NCI-H146 treated with DMSO at 0.1 percent for 48 hours (cell line): Measurements from ENCODE around the gene OCA2.
"Not testable (repeated sequence)": the region's sequence is repeated elsewhere in the genome, so short reads cannot be mapped to it uniquely, and the experiment has no call there.

ENCODE experiments used
- DNase-seq: peaks from one replicate; lab custom pipeline; 2025; ENCODE audit not compliant: unreplicated experiment; lab: John Stamatoyannopoulos, UW

The OCA2 gene

DNA sequence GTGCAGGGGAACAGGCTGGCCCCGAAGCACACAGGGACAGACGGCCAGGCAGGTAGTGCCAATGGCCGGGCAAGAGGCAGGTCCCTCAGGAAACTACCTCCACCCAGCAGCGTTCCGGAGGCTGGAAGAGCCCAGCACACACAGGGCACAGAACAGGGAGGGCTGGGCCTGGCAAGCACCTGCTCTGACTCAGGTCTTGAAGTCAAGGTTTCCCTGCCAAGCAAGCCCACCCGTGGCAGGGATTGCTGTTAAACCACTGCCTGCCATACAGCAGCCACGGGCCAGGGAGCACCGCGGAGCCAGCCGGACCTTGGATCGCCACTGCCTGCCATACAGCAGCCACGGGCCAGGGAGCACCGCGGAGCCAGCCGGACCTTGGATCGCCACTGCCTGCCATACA is 22.5 kb upstream of the OCA2 start:
- DNase-seq = not testable (repeated sequence)

DNA sequence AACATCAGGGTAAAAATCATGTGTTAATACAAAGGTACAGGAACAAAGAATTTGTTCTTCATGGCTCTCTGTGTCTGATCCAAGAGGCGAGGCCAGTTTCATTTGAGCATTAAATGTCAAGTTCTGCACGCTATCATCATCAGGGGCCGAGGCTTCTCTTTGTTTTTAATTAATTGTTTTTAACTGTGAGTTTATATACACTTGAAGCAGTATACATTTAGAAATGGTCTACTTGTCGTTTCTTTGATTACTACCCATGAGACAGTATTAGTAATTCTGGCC is 21.2 kb upstream of the OCA2 start:
- DNase-seq = no peak

GRCh38 chr15:28118531-28118930 is 19.4 kb upstream of the OCA2 start:
- no peak for DNase-seq

DNA sequence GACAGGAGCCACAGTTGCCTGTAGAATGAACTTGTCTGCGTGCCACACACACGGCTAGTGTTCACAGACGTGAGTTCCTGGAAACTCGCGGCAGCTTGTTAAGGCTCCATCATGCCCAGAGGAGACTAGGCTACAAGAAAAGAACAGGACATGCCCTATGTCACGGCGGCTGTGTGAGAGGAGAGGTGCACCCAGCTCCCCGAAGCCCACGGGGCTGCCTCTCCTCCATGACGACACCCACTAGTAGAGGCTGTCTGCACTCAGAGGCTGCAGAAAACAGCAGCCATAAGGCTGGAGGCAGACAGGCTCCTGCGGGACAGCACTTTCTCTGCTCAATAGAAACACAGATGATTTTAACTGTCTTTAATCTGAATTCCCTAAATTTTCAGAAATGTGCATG is 19.0 kb upstream of the OCA2 start:
- no peak for DNase-seq

- no peak for DNase-seq
Observed at GRCh38 chr15:28117432-28117990, 18.4 kb upstream of the OCA2 start.

- DNase-seq = no peak
Observed at GRCh38 chr15:28116521-28117431, 17.7 kb upstream of the OCA2 start.

GRCh38 chr15:28115871-28116270 is 16.8 kb upstream of the OCA2 start:
- DNase-seq = no peak

- no peak for DNase-seq
Observed at GRCh38 chr15:28114721-28115622, 15.9 kb upstream of the OCA2 start.

DNA sequence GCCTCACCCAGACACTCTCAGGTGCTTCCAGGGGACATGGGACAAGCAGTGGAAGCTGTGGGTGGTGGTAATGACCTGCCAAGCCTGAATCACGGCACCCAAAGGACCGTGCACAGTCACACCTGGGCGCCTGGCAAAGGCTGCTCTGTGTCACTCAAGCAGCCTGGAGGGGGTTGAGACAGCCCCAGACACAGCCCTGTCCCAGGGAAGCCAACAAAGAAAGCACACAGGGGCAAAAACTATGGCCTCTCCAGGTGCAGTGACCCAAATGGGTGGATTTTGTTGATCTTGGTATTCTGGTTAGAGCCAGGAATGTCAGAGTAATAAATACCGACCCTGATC is 15.0 kb upstream of the OCA2 start:
- DNase-seq = no peak

GRCh38 chr15:28113394-28114113 is 14.4 kb upstream of the OCA2 start:
- no peak for DNase-seq

DNA sequence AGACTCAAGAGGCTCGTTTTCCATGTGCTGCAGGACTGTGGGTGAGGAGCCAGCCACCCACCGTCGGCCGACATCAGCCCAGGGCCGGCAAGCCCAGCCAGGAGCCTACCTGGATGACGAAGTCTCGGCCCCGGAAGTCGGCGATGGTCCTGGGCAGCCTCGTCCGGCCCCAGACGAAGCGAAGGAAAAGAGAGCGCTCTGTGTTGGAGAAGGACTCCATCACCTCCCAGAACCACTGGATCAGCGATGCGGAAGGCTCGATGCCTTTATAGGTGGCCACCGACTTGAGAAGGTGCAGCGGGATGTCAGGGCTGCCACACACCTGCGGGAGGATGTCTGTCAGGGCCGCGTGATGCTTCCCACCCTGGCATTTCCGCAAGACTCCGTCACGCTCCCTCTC is 13.8 kb upstream of the OCA2 start:
- DNase-seq = no peak

GRCh38 chr15:28112101-28112760 is 13.1 kb upstream of the OCA2 start:
- DNase-seq = no peak

- DNase-seq = no peak
Observed at GRCh38 chr15:28111543-28111942, 12.4 kb upstream of the OCA2 start.

DNA sequence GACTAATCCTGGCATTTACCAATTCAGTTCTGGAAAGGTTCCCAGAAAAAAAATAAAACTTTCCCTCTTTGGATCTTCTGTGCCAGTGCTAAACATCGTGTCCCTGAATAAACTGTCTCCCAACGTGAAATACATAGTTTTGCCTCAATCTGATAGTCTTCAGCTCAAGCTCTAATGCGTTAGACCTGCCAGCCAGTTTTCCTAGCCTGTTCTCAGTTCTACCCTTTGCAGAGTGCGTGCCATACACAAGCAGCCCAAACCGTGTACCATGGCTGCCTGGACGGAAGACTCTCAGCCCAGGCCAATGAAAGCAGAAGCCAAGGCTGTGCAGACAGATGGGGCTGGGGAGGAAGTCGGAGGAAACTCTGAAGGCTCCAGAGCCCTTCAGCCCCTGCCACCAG is 11.4 kb upstream of the OCA2 start:
- DNase-seq = no peak

GRCh38 chr15:28109626-28110455 is 10.7 kb upstream of the OCA2 start:
- DNase-seq = no peak

DNA sequence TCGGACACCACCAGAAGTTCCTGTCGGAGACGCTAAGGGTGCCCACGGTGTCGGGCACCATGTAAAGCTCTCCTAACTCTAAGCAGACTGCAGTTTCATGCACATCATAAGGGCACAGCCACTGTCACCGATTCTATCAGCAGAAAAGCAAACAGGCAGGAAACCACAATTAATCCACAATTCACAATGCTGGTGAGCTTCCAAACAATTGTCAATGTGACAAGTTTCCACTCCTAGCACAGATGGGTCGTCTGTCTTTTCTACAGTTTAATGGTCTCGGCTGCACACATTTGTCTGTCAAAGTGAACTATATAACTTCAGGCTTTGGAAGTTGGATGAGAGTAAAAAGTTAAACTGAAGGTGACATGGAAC is 8.8 kb upstream of the OCA2 start:
- no peak for DNase-seq

- DNase-seq = no peak
Observed at GRCh38 chr15:28107111-28107903, 8.2 kb upstream of the OCA2 start.

DNA sequence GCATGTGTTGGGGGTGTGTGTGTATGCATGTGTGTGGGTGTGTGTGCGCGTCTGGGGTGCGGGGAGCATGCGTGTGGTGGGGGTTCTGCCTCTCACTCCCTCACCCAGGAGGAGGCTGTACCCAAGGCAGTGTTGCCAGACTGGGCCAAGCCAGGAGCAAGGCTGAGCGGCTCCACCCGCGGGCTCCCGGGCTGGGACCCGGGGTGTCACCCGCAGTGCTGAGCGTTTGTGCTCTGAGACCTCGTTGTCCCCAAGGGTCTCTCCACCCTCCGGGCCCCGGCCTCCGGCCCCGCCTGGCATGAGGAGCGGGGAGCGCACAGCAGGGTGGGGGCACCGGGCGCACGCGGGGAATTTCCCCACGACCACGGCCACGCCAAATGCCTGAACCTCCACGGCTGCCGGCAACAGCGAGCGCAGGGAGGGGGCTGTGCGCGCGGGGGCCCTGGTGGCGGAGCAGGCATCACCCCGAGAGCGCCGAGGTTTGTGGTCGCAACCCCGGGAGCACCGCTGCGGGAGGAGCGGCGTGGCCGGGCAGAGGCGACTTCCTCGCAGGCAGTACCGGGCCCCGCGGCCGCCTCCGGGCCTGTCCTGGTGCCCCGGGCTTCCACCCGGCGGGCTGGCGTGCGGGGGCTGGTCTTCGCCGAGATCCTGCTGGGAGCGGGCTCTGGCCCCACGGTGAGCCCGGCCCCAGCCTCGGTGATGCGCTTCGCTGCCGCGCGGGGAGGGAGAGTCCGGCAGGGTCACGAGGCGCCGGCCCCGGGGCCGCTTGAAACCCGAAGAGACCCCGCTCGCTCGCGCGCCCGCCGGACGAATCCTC is 7.4 kb upstream of the OCA2 start:
- DNase-seq = no peak
